Stimulated activated CD4-positive, alpha-beta T cell treated with anti-CD3 and anti-CD28 coated beads, Interleukin-4, amount 100 ng/mL, for 24 hours (primary cell): Measurements from ENCODE around the gene TNRC6C.
"Not testable (repeated sequence)": the region's sequence is repeated elsewhere in the genome, so short reads cannot be mapped to it uniquely, and the experiment has no call there.

Source experiments
- DNase-seq: peaks from one replicate; pipeline ENCODE4 v3.0.0-alpha.2; 2020

The TNRC6C gene

DNA sequence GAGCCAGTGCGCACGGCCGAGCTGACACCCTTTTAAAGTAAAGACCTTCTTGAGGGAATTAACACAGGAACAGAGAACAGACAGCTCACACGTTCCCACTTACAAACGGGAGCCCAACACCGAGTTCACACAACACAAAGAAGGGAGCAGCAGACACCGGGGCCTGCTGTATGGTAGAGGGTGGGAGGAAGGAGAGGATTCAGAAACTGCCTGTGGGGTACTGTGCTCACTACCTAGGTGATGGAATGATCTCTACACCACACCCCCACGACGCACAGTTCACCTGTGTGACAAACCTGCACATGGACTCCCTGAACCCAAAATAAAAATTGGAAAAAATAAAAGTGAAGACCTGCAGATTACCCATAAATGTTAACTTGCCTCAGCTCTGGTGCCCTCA is 137.6 kb downstream of the TNRC6C start:
- DNase-seq, result no peak

DNA sequence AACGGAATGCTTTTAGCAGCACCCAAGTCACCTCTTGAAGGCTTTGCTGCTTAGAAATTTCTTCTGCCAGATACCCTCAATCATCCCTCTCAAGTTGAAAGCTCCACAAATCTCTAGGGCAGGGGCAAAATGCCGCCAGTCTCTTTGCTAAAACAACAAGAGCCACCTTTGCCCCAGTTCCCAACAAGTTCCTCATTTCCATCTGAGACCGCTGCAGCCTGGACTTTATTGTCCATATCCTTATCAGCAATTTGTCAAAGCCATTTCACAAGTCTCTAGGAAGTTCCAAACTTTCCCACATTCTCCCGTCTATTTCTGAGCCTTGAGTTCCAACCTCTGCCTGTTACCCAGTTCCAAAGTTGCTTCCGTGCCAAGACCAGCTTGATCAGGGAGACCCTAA is 142.6 kb downstream of the TNRC6C start:
- DNase-seq, result no peak

DNA sequence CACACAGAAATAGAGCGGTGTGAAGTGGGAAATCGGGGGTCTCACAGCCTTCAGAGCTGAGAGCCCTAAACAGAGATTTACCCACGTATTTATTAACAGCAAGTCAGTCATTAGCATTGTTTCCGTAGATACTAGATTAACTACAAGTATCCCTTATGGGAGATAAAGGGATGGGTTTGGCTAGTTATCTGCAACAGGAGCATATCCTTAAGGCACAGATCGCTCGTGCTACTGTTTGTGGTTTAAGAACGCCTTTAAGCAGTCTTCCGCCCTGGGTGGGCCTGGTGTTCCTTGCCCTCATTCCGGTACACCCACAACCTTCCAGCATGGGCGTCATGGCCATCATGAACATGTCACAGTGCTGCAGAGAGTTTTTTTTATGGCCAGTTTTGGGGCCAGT is 143.0 kb downstream of the TNRC6C start:
- DNase-seq, result no peak

DNA sequence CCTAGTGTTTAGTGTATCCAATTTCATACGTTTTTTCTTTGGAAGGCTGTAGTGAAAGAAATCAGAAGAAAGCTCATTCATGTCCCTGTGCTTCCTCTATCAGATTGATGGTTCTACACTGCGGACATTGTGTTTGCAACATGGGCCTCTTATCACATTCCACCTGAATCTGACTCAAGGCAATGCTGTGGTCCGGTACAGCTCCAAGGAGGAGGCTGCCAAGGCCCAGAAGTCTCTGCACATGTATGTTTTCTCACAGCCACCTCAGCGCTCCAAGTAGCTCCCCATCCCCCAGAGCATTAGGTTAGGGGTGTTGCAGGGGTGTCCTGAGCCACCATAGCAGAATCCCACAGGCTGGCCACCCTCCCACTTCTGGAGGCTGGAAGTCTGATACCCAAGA is 144.8 kb downstream of the TNRC6C start:
- no peak for DNase-seq

DNA sequence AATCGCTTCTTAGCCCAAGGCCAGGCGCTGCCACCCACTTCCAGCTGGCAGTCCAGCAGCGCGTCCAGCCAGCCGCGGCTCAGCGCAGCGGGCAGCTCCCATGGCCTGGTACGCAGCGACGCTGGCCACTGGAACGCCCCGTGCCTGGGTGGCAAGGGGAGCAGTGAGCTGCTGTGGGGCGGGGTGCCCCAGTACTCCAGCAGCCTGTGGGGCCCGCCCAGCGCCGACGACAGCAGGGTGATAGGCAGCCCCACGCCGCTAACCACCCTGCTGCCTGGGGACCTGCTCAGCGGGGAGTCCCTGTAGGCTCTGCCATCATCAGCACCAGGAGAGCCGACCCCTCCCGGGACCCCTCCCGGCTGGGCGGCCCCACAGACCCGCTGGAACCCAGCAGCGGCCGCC is 146.0 kb downstream of the TNRC6C start:
- no peak for DNase-seq

DNA sequence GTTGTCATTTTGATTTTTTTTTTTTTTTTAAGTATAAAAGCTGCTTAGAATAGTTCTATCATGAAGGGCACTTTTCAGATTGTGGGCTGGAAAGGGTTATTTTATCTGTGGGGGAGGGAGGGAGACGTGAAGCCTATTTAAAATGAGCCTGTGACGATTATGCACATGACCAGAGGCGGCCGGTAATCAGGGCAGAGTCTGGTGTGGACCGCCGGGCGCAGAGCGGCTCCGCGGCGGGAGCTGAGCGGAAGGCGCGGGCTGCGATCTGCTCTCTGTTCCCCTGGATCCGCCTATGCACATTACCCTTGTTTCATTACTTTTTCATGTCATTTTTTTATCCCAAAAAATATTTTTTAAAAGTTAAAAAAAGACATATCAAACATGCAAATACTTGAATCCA is 146.6 kb downstream of the TNRC6C start:
- DNase-seq, result no peak

DNA sequence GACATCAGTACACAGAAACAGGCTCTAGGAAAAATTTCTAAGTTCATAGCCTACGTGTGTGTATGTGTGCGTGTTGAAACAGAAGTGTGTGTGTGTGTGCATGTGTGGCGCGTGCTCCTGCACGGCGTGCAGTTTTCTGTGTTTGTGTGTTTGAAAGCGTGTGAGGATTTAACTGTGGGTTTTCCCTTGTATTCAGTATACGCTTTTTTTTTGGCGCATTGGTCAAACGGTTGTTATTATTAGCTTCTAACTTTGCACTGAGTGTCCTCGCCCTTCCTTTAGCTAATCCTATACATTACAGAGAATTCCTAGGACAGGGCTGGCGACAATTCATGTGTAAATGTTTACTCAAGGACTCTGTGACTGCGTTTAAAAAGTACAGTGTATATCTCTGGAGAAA is 147.0 kb downstream of the TNRC6C start:
- DNase-seq, result no peak

DNA sequence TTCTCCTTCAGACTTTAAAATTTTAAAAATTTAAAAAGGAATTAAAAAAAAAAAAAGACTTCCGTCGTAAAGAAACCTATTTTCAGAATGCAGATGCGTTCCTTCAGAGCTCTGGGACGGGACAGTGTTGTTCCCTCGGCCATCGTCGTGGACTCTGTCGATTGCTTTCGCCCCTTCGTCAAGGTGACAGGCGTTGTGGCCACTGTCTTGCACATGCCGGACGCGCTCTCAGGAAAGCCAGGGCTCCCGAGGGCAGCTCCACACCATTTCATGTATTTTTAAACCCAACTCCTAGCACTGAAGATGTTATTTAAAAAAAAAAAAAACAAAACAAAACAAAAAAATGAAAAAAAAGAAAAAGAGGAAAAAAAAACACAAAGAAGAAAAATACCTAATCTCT is 147.7 kb downstream of the TNRC6C start:
- no peak for DNase-seq

DNA sequence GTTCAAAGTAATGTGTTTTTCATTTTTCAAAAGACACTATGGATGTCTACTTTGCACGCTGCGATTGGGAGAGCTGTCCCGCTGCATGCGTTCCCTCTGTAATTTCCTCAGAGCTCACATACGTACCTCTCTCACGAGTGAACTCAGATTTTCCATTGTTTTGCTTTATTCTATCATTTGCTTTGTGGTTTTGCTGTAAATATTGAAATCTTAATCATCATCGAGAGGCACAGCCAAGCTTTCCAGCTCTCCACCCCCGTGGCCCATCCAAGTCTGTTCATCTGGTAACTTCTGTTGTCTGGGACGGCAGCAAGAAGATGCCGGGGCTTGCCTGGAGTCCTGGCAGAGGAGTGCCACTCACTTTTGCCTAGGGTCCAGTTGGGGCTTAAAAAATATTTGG is 149.0 kb downstream of the TNRC6C start:
- DNase-seq, result no peak

DNA sequence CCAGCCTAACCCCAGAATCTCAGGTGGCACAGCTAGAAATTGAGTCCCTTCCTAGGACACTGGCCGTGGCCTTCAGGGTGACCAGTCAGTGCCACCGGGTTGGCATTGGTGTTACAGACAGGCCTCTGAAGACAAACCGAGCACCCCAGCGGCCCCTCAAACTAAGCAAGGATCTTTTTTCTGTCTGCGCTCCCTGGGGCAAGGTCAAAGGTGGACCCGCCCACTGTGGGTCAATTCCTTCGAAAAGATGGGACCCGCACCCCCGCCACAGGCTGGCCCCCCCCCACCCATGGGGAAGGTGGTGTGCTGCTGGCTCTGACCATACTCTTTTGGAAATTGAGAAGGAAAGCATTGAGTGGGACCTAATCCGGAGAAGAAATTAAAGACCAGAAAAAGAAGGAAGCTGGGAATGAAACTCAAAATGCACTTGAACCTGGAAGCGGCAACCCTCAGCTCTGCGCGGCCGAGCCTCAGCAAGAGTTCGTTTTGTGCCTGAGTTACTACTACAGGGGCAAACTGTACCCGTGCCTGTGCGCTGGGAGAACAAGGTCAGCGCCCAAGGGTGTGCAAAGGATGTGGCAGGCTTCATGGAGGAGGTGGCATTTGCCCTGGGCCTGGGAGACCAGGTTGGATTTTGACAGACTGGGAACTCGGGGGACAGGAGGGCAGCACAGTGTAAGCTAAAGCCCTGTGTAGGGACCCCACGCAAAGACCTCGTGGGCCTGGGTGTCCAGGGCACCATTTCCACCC is 149.6 kb downstream of the TNRC6C start:
- DNase-seq, result no peak

DNA sequence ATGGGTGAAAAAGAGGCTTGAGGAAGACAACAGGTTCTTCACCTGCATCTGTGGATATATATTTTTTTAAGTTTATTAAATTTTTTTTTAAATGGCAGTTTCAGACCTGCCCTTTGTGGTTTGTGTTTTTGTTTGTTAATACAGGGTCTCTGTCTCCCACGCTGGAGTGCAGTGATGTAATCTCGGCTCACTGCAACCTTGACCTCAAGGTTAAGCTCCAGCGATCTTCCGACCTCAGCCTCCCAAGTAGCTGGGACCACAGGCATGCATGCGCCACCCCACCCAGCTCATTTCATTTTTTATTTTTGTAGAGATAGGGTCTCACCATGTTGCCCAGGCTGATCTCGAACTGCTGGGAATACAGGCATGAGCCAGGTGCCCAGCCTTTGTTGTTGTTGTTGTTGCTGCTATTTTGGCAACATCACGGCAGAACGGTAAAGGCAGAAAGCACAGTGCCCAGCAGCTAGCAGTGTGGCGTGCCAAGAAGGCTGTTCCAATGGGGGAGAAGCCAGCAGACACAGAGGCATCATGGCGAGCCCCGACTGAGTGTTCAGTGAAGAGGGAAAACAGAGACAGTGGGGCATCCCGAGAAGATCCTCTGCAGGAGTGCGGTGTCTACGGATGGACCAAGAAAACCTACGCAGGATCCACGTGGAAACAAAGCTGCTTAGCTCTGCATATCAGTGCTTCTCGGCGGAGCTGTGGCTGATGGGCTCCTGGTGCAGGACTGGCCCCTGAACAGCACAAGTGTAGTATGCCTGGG is 150.4 kb downstream of the TNRC6C start:
- DNase-seq, result no peak

DNA sequence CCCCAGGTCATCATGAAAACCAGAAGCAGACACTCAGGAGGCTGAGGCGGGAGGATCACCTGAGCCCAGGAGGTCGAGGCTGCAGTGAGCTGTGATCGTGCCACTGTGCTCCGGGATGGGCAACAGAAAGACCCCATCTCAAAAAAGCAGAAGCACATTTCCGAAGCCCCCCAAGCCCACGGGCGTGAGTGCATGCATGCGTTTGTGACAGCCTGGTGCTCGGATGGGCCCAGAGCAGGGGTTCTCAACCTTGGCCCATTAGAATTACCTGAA is 150.9 kb downstream of the TNRC6C start:
- DNase-seq, result no peak

DNA sequence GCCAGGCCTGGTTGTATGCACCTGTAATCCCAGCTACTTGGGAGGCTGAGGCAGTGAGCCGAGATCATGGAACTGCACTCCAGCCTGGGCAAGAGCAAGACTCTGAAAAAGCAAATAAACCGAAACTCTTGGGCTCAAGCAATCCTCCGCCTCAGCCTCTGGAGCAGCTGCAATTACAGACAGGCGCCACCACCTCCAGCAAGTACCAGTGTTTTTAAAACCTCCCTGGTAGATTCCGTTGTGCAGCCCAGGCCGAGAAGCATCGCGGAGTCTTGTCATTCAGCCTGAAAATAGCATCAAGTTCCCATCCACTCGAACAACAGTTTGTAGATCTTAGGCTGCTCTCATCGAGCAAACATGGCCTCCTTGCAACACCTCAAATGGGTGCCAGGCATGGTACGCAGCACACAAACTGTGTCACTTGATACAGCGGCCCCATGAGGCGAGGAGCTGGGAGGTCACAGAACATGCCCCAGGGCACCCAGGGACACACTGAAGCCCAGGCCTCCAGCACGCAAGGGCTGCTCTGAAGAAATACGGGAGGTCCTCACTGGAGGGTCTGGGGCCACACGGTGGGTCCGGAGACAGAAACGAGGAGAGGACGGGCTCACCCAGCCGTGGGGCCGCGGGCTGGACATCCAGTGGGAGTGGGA is 152.0 kb downstream of the TNRC6C start:
- no peak for DNase-seq

DNA sequence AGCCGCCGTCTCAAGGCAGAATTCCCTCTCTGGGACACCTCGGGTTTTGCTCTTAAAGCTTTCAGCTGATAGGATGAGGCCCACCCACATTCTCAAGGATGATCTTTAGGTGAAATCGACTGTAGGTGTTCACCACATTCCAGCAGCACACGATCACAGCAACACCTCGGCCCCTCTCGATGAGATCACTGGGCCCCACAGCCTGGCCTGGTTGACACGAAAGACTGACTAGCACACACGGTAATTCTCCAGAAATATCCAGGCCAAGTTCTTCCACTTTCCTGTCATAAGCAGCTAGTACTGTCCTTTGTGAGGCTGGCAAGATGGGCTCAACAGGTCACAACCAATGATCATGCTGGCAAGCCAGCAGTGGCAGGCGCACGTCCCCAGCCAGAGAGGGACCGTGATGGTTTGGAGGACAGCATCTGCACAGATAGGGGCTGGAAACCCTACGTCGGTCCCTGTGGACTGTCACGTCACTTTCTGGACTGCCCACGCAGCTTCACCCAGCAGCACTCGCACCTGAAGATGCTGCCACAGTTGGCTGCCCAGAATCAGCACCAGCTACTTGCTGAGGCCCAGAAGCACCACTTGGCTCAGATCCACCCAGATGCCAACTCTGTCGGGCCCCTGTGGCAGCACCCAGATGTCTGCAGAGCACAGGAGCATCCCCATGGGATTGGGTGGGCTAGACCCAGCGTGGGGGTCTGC is 152.7 kb downstream of the TNRC6C start:
- DNase-seq, result no peak

DNA sequence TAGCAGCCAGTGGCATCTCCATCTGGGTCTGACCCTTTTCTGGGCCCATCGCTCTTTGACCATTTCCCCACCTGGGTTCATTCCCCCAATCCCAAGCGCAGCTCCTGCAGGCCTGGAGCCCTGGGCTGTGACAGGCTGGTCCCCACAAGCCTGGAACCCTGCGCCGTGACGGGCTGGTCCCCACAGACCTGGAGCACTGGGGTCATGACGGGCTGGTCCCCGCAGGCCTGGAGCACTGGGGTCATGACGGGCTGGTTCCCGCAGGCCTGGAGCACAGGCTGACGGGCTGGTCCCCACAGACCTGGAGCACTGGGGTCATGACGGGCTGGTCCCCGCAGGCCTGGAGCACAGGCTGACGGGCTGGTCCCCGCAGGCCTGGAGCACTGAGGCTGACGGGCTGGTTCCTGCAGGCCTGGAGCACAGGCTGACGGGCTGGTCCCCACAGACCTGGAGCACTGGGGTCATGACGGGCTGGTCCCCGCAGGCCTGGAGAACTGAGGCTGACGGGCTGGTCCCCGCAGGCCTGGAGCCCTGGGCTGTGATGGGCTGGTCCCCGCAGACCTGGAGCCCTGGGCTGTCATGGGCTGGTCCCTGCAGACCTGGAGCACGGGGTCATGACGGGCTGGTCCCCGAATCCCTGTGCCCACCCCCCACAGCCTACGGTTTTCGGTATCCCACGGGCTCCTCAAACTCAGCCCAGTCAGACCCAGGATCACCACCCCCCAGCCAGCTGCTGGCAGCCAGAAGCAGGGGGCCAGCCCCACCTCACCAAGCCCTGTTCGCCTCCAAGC is 153.4 kb downstream of the TNRC6C start:
- DNase-seq, result no peak

DNA sequence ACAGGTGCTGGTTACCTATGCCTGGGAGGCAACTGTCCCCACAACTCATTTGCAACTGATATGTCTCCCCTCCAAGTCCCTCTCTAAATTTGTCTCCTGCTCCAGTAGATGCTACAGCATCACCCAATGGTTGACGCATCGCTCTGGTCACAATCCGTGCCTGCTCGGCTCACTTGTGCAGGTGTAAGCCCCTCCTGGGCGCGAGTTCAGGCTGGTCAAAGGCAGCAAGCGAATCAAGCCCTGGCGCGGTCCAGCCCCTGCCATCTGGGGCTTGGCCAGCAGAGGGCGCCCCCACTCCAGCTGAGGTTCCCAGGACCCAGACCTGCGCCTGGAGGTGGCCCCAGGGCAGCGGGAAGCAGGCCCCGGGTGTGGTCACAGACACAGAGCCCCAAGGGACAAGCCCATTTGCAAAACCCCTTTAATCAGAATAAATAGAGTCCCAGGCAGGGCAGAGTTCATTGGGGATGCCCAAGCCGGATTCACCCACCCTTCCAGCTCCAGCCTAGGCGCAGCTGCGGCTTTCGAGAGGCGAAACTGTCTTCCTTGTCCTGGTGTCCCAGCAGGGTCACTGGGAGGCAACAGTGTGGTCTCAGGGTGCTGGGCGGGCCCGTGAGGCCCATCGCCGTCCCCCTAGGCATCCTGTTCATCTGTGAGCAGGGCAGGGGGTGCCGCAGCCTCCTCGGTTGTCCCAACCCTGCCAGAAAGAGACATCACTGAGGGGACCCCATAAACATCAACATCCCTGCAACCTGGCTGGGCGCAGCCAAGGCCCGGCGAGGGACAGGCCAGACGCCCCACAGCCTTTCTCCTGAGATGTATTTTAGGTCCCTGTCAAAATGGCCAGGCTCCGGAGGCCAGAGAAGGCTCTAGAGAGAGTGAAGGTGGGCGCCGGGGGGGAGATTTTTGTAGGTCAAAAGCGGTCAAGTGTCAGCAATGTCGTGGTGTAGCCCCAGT is 154.3 kb downstream of the TNRC6C start:
- DNase-seq, result peak; percentile 82

DNA sequence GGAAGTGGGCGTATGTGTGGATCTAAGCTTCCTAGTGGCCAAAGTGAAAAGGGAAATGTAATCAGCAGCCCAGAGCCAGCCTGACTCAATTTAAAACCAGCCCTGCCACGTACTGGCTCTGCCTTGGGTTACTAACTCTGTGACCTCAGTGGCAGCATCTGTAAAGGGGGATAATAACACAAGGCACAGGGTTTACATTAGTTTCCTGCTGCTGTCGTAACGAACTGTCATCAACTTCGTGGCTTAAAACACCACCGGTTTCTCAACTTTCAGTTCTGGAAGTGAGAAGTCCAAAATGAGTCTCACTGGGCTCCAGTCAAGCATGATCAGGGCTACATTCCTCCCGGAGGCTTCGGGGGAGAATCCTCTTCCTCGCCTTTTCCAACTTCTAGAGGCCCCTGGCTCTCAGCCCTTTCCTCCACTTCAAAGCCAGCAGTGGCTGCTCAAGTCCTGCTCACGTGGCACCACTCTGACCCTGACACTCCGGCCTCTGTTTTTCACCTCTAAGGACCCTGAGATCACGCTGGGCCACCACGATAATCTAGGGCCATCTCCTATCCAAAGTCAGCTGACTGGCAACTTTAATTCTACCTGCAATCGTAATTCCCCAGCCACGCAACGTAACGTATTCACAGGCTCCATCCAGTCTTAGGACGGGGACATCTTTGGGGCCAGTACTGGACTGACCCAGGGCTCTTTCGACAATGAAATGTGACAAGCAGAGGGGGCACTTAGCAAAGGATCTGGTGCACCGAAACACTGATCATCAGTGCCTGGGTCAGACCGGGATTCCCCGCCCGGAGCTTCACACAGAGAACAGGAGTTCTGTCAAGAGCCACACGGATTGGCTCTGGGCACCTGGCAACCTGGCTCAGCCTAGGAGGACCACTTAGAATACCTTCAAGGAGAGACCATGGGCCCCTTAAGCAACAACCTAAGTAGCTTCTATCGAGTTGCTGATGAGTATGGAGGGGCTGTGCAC is 155.6 kb downstream of the TNRC6C start:
- no peak for DNase-seq

DNA sequence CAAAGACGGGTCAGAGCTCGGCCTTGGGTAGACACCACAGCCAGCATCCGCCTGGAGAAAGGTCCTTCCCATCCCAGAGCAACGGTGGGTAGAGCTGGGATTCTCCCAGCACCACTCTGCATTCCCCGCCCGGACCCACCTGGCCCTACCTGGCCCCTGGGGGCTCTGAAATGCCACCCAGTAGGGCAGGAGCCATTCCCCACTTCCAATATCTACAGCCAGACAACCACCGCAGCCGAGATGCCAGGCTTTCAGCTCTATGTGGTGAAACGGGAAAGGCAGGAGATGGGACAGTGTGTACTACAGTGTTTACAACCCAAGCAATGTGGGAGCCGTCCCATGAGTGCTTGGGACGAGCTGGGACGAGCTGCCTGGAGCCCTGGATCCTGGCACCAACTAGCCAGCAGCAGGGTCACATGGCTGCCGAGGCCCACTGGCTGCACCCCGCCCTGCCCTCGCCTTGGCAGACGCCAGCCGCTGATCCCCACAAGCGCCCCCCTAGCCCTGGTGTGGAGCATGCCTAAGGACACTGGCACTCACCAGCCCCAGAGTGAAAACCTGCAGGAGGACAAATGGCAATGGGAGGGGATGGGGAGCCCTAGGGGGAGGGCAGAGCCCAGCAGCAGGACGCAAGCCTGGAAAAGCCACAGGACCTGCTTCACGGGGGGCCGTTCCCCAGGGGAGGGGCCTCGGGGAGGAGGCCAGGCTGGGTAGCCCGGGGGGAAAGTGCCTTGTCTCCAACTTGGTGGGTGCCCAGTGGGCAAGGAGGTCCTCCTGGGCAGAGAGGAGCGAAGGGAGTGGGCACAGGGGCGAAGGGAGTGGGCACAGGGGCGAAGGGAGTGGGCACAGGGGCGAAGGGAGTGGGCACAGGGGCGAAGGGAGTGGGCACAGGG is 156.6 kb downstream of the TNRC6C start:
- no peak for DNase-seq

DNA sequence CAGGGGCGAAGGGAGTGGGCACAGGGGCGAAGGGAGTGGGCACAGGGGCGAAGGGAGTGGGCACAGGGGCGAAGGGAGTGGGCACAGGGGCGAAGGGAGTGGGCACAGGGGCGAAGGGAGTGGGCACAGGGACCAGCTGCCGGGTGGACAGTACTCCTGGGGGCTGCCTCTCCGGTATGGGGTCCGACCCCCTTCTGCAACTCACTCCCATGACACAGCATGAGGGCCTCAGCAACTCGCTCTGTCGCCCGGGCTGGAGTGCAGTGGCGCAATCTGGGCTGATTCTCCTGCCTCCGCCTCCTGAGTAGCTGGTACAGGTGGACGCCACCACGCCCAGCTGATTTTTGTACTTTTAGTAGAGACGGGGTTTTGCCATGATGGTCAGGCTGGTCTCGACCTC is 157.3 kb downstream of the TNRC6C start:
- DNase-seq, result not testable (repeated sequence)
